K562 (cell line): ENCODE results near the gene PRSS53. TPM values are rescaled to one million over a fixed set of nuclear protein-coding genes. Genes with fewer than 3 reads are reported as not detected.

ENCODE experiments used
- CC2D1A ChIP-seq: fragments of 450-650 bp; IDR thresholded peaks from 2 replicates; pipeline ENCODE4 v1.6.1; 2017; ENCODE audit warnings: mild to moderate bottlenecking
- CHD4 ChIP-seq: fragments of 200-600 bp; sonication (generic); IDR thresholded peaks from 3 replicates; pipeline ENCODE4 v1.6.1; 2012; ENCODE audit warnings: low read depth, mild to moderate bottlenecking, mixed read lengths, low read length, inconsistent platforms; ENCODE audit not compliant: insufficient read depth, insufficient replicate concordance, poor library complexity, severe bottlenecking
- ELF4 ChIP-seq: fragments of 450-650 bp; formaldehyde crosslinking; IDR thresholded peaks from 2 replicates; pipeline ENCODE4 v1.4.0; 2022; ENCODE audit warnings: missing genetic modification characterization
- HNRNPLL ChIP-seq: fragments of 200-400 bp; formaldehyde crosslinking; IDR thresholded peaks from 2 replicates; pipeline ENCODE4 v1.6.1; 2017; ENCODE audit warnings: low read length, low read depth, mild to moderate bottlenecking; ENCODE audit not compliant: poor library complexity, severe bottlenecking
- ILF3 ChIP-seq: fragments of 450-650 bp; IDR thresholded peaks from 2 replicates; pipeline ENCODE4 v1.6.1; 2018; ENCODE audit warnings: antibody characterized with exemption, mild to moderate bottlenecking, moderate library complexity, borderline replicate concordance
- KAT2B ChIP-seq: IDR thresholded peaks from one replicate; pipeline ENCODE4 v1.6.1; 2012; ENCODE audit warnings: low read depth, mild to moderate bottlenecking, control low read depth, inconsistent platforms, low read length, moderate library complexity
- MAFF ChIP-seq: IDR thresholded peaks from 2 replicates; pipeline ENCODE4 v1.6.1; 2012; ENCODE audit warnings: low read length, improper control_type of control experiment
- NEUROD1 ChIP-seq: fragments of 150-350 bp; IDR thresholded peaks from 2 replicates; pipeline ENCODE4 v1.6.1; 2014; ENCODE audit warnings: borderline replicate concordance, low read length, low read depth; ENCODE audit not compliant: partially characterized antibody
- NFE2L1 ChIP-seq: fragments of 450-650 bp; IDR thresholded peaks from 2 replicates; pipeline ENCODE4 v1.6.1; 2016; ENCODE audit warnings: missing genetic modification characterization, low read depth, mild to moderate bottlenecking, missing compliant biosample characterization, moderate library complexity, borderline replicate concordance
- NKRF ChIP-seq: fragments of 450-650 bp; IDR thresholded peaks from 2 replicates; pipeline ENCODE4 v1.6.1; 2016; ENCODE audit warnings: borderline replicate concordance
- NR2C2 ChIP-seq, 2 experiments: fragments of 200-800 bp in 1 of 2; sonication (Bioruptor generic) in 1 of 2; sonication (generic) in 1 of 2; formaldehyde crosslinking in 1 of 2; IDR thresholded peaks; 2 replicates each; pipeline versions ENCODE4 v1.6.1 to v1.8.0; 2016 to 2022; ENCODE audit warnings: mild to moderate bottlenecking in 1 of 2, missing compliant biosample characterization in 1 of 2, missing genetic modification characterization in 1 of 2, missing genetic modification reagents in 1 of 2
- RCOR1 ChIP-seq, 2 experiments: IDR thresholded peaks; 2 replicates each; pipeline ENCODE4 v1.6.1; 2012; ENCODE audit warnings: low read depth in 2 of 2, low read length in 2 of 2, borderline replicate concordance in 1 of 2, improper control_type of control experiment in 1 of 2
- TFE3 ChIP-seq: fragments of 450-650 bp; formaldehyde crosslinking; IDR thresholded peaks from 2 replicates; pipeline ENCODE4 v1.4.0; 2020; ENCODE audit warnings: mild to moderate bottlenecking, mixed read lengths
- ZEB2 ChIP-seq: fragments of 450-650 bp; IDR thresholded peaks from 2 replicates; pipeline ENCODE4 v1.6.1; 2016
- ZFP1 ChIP-seq: fragments of 450-650 bp; formaldehyde crosslinking; IDR thresholded peaks from 2 replicates; pipeline ENCODE4 v1.4.0; 2020; ENCODE audit warnings: mild to moderate bottlenecking, mixed read lengths
- ZKSCAN1 ChIP-seq: fragments of 150-350 bp; IDR thresholded peaks from 2 replicates; pipeline ENCODE4 v1.6.1; 2016; ENCODE audit warnings: low read depth, low read length
- ZNF133 ChIP-seq: fragments of 250-450 bp; sonication (Bioruptor Pico); IDR thresholded peaks from 2 replicates; pipeline ENCODE4 v1.4.0; 2020; ENCODE audit warnings: mild to moderate bottlenecking
- ZNF584 ChIP-seq: fragments of 200-800 bp; sonication (Bioruptor generic); IDR thresholded peaks from 2 replicates; pipeline ENCODE4 v1.6.1; 2016; ENCODE audit warnings: low read depth, mild to moderate bottlenecking, missing genetic modification characterization, missing compliant biosample characterization
- ZSCAN32 ChIP-seq: fragments of 450-650 bp; formaldehyde crosslinking; IDR thresholded peaks from 2 replicates; pipeline ENCODE4 v1.4.0; 2020; ENCODE audit warnings: mild to moderate bottlenecking, moderate library complexity
- polyA plus RNA-seq, 8 experiments: library from polyadenylated mRNA; depleted of rRNA in 4 of 8; stranded (reverse) in 5 of 8; unstranded in 3 of 8; fragments of >200 nt; fragmentation: Nextera tagmentation in 2 of 8; fragmentation: Illumina TruSeq in 1 of 8; extraction: Ambion mirVana in 2 of 8; extraction: Trizol in 1 of 8; gene quantifications; 2 replicates each; pipeline versions ENCODE4 v1.2.1 to v1.2.3, GENCODE V29; 2011 to 2014; ENCODE audit warnings: inconsistent platforms in 1 of 8, missing spikeins in 1 of 8
- total RNA-seq, 7 experiments: library from RNA; depleted of rRNA in 6 of 7; stranded (reverse); fragments of >200 nt in 6 of 7; fragmentation: Illumina TruSeq in 2 of 7; extraction: Trizol in 2 of 7; gene quantifications; 2 replicates each; pipeline versions ENCODE4 v1.2.1 to v1.2.3, GENCODE V29; 2011 to 2021; ENCODE audit warnings: low replicate concordance in 1 of 7
- TF ChIP-seq, protein P1 (sequence below): sonication (generic); formaldehyde crosslinking; IDR thresholded peaks from 2 replicates; pipeline ENCODE4 v1.8.0; 2022; ENCODE audit warnings: mild to moderate bottlenecking, missing genetic modification reagents
- TF ChIP-seq, protein P2 (sequence below), 2 experiments: fragments of 450-650 bp; IDR thresholded peaks; 2 replicates each; pipeline ENCODE4 v1.6.1; 2016

Gene PRSS53
- total and polyA plus RNA-seq, 9 of the 15 experiments (the other 6 are each of a cell fraction or from before 2014, with no cell fraction given) = 0.40 to 1.9 (median 0.78) TPM; not detected in 2

DNA sequence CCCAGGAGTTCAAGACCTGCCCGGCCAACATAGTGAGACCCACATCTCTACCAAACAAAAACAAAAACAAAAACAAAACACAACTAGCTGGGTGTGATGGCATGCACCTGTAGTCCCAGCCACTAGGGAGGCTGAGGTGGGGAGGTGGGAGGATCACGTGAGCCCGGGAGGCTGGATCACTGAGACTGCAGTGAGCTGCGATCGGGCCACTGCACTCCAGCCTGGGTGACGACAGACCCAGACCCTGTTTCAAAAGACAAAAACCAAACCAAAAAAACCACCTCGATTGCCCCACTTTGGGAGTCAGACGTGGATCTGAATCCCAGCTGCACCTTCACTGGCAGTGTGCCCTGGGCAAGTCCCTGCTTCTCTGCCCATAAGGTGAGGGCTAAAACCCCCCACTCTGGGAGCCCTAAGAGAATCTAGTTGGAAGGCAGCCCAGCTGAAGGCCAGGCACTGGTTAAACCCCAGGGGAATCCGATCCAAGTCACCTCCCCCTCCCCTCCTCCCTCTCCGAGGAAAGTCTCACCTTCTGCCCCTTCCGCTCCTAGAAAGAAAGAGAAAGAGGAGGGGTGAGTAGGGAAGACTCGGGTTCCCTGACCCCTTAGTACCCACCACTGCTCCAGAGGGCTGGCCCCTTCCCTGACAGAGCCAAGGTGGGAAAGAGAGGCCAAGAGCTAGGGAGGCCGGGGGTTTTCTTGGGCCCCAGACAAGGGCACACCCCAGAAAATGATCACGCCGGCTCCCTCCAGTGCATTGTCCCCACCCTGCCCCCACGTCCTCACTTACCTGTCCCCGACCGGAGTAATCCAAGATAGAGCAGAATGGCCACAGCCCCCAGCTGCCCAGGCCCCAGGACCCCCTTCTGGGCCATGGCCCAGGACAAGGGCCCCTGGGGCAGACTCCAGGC lies 46.1 kb upstream of the PRSS53 start (continued):
- TF ChIP-seq TFE3 (CRISPR knock-in tag) (peak; percentile 52), CHD4 (no peak), KAT2B (no peak), NFE2L1 (tag) (no peak), NKRF (no peak), ZNF133 (CRISPR knock-in tag) (no peak), RCOR1 (IDR thresholded peaks at IDR 0.05; ENCODE audit: borderline replicate concordance in 1 of 2, low read depth in 2 of 2, low read length in 2 of 2) (no peak), ZEB2 (0 out of 2 replicates have a peak, but pooled peaks have one; percentile 26), ELF4 (CRISPR knock-in tag) (0 out of 2 replicates have a peak, but pooled peaks have one; percentile 21), MAFF (no peak), NEUROD1 (no peak), HNRNPLL (no peak), CC2D1A (no peak; the same call in 1 of the 2 replicates), ZNF584 (CRISPR knock-in tag) (no peak), ILF3 (no peak), ZFP1 (CRISPR knock-in tag) (no peak), ZSCAN32 (CRISPR knock-in tag) (no peak), ZKSCAN1 (no peak), NR2C2 (CRISPR knock-in tag; IDR thresholded peaks at IDR 0.05) (no peak), NR2C2 (tag; IDR thresholded peaks at IDR 0.05) (peak; percentile 37; the same call in 1 of the 2 replicates)
- TF ChIP-seq, protein P1, sequence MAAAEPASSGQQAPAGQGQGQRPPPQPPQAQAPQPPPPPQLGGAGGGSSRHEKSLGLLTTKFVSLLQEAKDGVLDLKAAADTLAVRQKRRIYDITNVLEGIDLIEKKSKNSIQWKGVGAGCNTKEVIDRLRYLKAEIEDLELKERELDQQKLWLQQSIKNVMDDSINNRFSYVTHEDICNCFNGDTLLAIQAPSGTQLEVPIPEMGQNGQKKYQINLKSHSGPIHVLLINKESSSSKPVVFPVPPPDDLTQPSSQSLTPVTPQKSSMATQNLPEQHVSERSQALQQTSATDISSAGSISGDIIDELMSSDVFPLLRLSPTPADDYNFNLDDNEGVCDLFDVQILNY (CRISPR knock-in tag) = no peak
- TF ChIP-seq, protein P2, sequence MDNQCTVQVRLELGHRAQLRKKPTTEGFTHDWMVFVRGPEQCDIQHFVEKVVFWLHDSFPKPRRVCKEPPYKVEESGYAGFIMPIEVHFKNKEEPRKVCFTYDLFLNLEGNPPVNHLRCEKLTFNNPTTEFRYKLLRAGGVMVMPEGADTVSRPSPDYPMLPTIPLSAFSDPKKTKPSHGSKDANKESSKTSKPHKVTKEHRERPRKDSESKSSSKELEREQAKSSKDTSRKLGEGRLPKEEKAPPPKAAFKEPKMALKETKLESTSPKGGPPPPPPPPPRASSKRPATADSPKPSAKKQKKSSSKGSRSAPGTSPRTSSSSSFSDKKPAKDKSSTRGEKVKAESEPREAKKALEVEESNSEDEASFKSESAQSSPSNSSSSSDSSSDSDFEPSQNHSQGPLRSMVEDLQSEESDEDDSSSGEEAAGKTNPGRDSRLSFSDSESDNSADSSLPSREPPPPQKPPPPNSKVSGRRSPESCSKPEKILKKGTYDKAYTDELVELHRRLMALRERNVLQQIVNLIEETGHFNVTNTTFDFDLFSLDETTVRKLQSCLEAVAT (IDR thresholded peaks at IDR 0.05) = peak in 1 of 2 experiments; percentile 43; a peak in 1 of 4 replicates
